ENCODE measurements around the gene KCNJ5. TPM values are rescaled to one million over a fixed set of nuclear protein-coding genes. Genes with fewer than 3 reads are reported as not detected.

KCNJ5 gene
- under 1 TPM; 0.17 to 0.20 TPM for total RNA-seq

GRCh38 chr11:128890543-128891368, at the start of gene KCNJ5:
KCNJ5 (plus strand) TSS chr11:128891356; CDS start chr11:128911274, 19,918 bp downstream.
- DNase-seq (no peak), ATAC-seq (ENCODE audit: low read depth) (peak; percentile 41)
- no peaks in the 10 kb centered on the region for H3K9me3 Mint-ChIP-seq
- no peaks in the 10 kb centered on the region for H3K36me3 Mint-ChIP-seq
- H3K27ac Mint-ChIP-seq: no peak within 1 kb of the TSS
- peak within 1 kb of the TSS; percentile 68 for H3K4me3 Mint-ChIP-seq
- peaks cover 55% of the 10 kb centered on the region for H3K27me3 Mint-ChIP-seq
- H3K4me1 Mint-ChIP-seq: peaks cover 13% of the 10 kb centered on the region
- POLR2A ChIA-PET: no interaction called here

DNA sequence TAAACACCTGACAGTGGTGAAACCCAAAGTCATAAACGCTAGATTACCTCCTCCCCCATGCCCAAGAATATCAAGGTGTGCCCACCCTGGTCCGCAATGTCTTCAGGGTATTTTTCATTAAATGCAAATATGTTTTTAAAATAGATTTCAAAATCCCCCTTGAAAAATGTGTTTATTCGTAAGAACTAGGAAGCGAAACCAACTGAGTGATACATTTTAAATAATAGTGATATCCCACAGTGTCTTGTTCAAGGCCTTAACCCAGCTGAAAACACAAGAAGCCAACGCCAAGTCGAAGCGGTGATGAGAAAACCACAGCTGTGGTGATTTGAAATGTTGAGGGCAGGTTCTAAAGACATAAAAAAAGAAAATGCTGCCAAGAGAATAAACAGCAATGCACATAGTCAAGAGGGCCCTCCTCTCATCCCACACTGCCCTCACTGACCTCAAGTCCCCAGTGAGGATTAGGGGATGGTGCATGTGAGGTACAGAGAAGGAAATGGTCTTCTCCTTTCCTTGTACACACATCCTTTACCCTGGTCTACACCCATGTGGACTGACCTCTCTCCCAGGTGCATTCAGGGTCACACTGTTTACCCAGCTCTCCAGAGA, 49.6 kb upstream of the KCNJ5 start:
- no peaks in the 10 kb centered on the region for H3K27me3 Mint-ChIP-seq
- POLR2A ChIA-PET: no interaction called here
- H3K36me3 Mint-ChIP-seq: peaks cover 7% of the 10 kb centered on the region
- peak; percentile 4 for ATAC-seq (ENCODE audit: low read depth)
- H3K9me3 Mint-ChIP-seq: peaks cover 4% of the 10 kb centered on the region
- no peak overlapping the region for H3K4me3 Mint-ChIP-seq
- H3K4me1 Mint-ChIP-seq: peaks cover 25% of the 10 kb centered on the region
- no peak for DNase-seq
- H3K27ac Mint-ChIP-seq: no peak overlapping the region

GRCh38 chr11:128843198-128843785, 47.9 kb upstream of the KCNJ5 start:
- H3K36me3 Mint-ChIP-seq: peaks cover 5% of the 10 kb centered on the region
- H3K27ac Mint-ChIP-seq: no peak overlapping the region
- peaks cover 17% of the 10 kb centered on the region for H3K4me1 Mint-ChIP-seq
- H3K4me3 Mint-ChIP-seq: no peak overlapping the region
- ATAC-seq (ENCODE audit: low read depth) (no peak), DNase-seq (no peak)
- H3K9me3 Mint-ChIP-seq: peaks cover 2% of the 10 kb centered on the region
- POLR2A ChIA-PET: no interaction called here
- H3K27me3 Mint-ChIP-seq: no peaks in the 10 kb centered on the region

DNA sequence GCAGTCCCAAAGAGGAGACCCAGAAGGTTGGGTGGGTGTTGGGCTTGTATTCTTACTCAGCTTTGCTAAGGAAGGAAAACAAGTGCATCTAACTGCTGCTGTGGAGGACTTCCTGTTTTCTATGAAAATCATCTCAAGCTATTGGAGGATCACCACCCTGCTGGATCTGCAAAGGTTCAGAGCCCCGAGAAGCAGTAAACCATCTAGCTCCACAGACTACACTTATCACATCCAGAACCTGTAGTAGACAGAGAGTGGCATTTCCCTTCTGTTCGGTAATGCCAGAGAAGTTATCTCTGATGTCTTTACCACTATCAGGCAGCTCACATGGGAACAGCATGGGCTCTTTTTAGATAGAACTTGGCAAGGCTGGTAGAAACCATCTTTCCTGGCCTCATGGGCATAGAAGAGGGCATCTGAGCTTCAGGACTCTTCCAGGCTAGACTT, 45.8 kb upstream of the KCNJ5 start:
- POLR2A ChIA-PET: interaction anchor here (0.6 to 1.2 kb wide), 2 partner anchors 152 to 297 kb away, joined by 3 to 5 read pairs; partner anchors contain the start of gene FLI1
- ATAC-seq (ENCODE audit: low read depth) (peak; percentile 71), DNase-seq (no peak)
- Mint-ChIP-seq H3K27ac (peak overlapping the region; percentile 72), H3K4me1 (peaks cover 21% of the 10 kb centered on the region), H3K9me3 (peaks cover 2% of the 10 kb centered on the region), H3K36me3 (peaks cover 1% of the 10 kb centered on the region), H3K4me3 (peak overlapping the region; percentile 31), H3K27me3 (no peaks in the 10 kb centered on the region)

- H3K9me3 Mint-ChIP-seq: peaks cover 2% of the 10 kb centered on the region
- H3K4me1 Mint-ChIP-seq: peaks cover 15% of the 10 kb centered on the region
- no peak overlapping the region for H3K4me3 Mint-ChIP-seq
- no peaks in the 10 kb centered on the region for H3K27me3 Mint-ChIP-seq
- DNase-seq (no peak), ATAC-seq (ENCODE audit: low read depth) (no peak)
- peak overlapping the region; percentile 0 for H3K27ac Mint-ChIP-seq
- POLR2A ChIA-PET: no interaction called here
- H3K36me3 Mint-ChIP-seq: no peaks in the 10 kb centered on the region
These were observed 44.2 kb upstream of the KCNJ5 start for GRCh38 chr11:128846985-128847384.

DNA sequence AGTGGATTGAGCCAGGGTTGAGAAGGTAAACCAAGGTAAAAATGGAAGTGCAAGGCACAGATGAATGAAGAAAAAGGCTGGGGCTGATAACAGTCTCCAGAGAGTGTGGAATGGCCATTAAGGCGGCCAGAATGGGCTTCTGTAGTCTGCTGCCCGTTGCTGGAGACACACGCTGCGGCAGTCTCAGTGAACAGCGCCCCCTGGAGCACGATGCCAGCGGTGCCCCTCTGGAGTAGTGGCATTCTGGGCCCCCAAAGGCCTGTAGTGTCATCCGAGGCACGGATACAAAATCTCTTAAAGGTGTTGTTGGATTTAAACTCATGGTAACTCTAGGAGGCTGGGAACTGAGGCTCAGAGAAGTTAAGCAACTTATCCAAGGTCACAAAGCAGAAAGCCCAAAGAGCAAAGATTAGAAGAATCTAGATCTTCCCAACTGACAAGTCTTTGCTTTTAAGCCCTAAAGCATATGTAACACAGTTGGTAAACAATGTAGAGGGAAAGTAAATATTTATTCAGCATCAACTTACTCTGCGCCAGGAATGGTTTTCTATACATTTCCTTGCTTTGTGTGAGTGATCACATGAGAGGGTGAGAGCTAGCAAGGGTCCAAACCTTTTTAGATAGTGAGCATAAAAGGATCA, 42.2 kb upstream of the KCNJ5 start:
- H3K4me3 Mint-ChIP-seq: no peak overlapping the region
- ATAC-seq (ENCODE audit: low read depth) (peak; percentile 72), DNase-seq (peak; percentile 76)
- POLR2A ChIA-PET: no interaction called here
- H3K27me3 Mint-ChIP-seq: no peaks in the 10 kb centered on the region
- H3K36me3 Mint-ChIP-seq: no peaks in the 10 kb centered on the region
- peaks cover 15% of the 10 kb centered on the region for H3K4me1 Mint-ChIP-seq
- H3K9me3 Mint-ChIP-seq: no peaks in the 10 kb centered on the region
- H3K27ac Mint-ChIP-seq: no peak overlapping the region

- H3K27me3 Mint-ChIP-seq: no peaks in the 10 kb centered on the region
- no peaks in the 10 kb centered on the region for H3K9me3 Mint-ChIP-seq
- DNase-seq (no peak), ATAC-seq (ENCODE audit: low read depth) (no peak)
- POLR2A ChIA-PET: no interaction called here
- no peaks in the 10 kb centered on the region for H3K36me3 Mint-ChIP-seq
- no peak overlapping the region for H3K4me3 Mint-ChIP-seq
- H3K27ac Mint-ChIP-seq: no peak overlapping the region
- H3K4me1 Mint-ChIP-seq: peaks cover 4% of the 10 kb centered on the region
These were observed 38.7 kb upstream of the KCNJ5 start for GRCh38 chr11:128852327-128853023.

DNA sequence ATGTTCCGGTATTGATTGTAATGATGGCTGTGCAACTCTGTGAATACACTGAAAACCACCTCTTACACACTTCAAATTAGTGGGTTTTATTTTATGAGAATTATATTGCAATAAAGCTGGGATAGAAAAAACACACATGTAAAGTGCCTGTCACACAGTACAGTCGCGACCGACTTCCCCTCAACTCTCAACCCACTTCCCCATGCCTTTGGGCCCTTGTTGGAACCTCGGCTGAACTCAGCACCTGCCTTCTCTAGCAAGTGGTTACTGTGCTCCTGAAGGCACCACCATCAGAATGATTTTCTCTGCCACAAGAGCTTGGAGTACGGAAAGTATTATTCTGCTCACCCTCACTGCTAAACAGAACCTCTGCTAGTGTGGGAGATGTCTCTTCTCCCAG, 37.6 kb upstream of the KCNJ5 start:
- Mint-ChIP-seq H3K36me3 (no peaks in the 10 kb centered on the region), H3K9me3 (no peaks in the 10 kb centered on the region), H3K4me1 (peaks cover 2% of the 10 kb centered on the region), H3K27me3 (no peaks in the 10 kb centered on the region), H3K27ac (no peak overlapping the region), H3K4me3 (no peak overlapping the region)
- POLR2A ChIA-PET: no interaction called here
- ATAC-seq (ENCODE audit: low read depth): no peak
- no peak for DNase-seq

- POLR2A ChIA-PET: no interaction called here
- Mint-ChIP-seq H3K9me3 (no peaks in the 10 kb centered on the region), H3K4me3 (no peak overlapping the region), H3K27me3 (no peaks in the 10 kb centered on the region), H3K27ac (no peak overlapping the region), H3K36me3 (no peaks in the 10 kb centered on the region), H3K4me1 (peaks cover 2% of the 10 kb centered on the region)
- ATAC-seq (ENCODE audit: low read depth) (no peak), DNase-seq (no peak)
These were observed 36.3 kb upstream of the KCNJ5 start for GRCh38 chr11:128854841-128855240.

DNA sequence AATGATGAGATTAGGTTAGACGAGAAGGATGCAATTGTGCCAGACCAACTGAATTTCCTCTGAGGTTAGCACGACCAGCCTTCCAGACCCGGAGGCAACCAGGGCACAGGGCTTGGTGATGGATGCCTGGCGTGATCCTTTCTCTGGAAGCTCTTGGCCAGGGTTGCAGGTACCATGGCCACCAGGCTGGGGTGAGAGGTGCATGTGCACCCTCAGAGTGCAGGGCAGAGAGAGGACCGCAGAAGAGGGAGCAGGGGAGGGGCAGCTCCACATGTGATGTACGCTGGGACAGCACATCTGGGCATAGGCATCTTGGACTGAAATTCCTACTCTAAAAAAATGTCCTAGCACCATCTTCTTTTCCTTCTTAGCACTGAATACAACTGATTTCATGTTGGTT, 34.9 kb upstream of the KCNJ5 start:
- DNase-seq (no peak), ATAC-seq (ENCODE audit: low read depth) (no peak)
- POLR2A ChIA-PET: no interaction called here
- no peaks in the 10 kb centered on the region for H3K36me3 Mint-ChIP-seq
- no peaks in the 10 kb centered on the region for H3K27me3 Mint-ChIP-seq
- H3K4me1 Mint-ChIP-seq: peaks cover 6% of the 10 kb centered on the region
- H3K27ac Mint-ChIP-seq: no peak overlapping the region
- no peaks in the 10 kb centered on the region for H3K9me3 Mint-ChIP-seq
- no peak overlapping the region for H3K4me3 Mint-ChIP-seq

DNA sequence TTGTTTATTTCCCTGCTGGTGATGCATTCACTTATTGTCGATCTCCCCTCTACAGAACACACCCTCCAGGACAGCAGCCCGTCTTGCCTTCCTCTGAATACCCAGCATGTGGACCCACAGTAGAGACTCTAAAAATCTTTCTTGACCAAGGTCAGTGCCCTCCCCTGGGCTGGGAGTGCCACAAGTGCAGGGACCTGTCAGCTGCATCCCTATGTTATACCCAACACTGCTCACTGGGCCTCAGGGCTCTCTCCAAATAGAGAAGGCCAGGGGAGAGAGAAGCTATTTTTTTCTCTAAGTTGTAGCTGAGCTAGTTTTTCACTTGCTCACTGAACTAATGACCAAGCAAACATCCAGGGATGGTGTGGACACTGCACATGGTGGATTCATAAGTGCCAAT, 33.8 kb upstream of the KCNJ5 start:
- Mint-ChIP-seq H3K4me1 (peaks cover 6% of the 10 kb centered on the region), H3K9me3 (no peaks in the 10 kb centered on the region), H3K27ac (no peak overlapping the region), H3K27me3 (no peaks in the 10 kb centered on the region), H3K4me3 (no peak overlapping the region), H3K36me3 (no peaks in the 10 kb centered on the region)
- POLR2A ChIA-PET: interaction anchor here (0.9 kb wide), 1 partner anchor 11 kb away, joined by 3 read pairs; no protein-coding TSS in a partner anchor
- no peak for ATAC-seq (ENCODE audit: low read depth)
- DNase-seq: no peak

- peak; percentile 88 for DNase-seq
- peak; percentile 88 for ATAC-seq (ENCODE audit: low read depth)
- Mint-ChIP-seq H3K27ac (no peak overlapping the region), H3K36me3 (no peaks in the 10 kb centered on the region), H3K4me3 (no peak overlapping the region), H3K9me3 (no peaks in the 10 kb centered on the region), H3K27me3 (peaks cover 2% of the 10 kb centered on the region), H3K4me1 (peaks cover 6% of the 10 kb centered on the region)
- POLR2A ChIA-PET: interaction anchor here (1.0 kb wide), 1 partner anchor 687 kb away, joined by 4 read pairs; no protein-coding TSS in a partner anchor
These were observed 31.4 kb upstream of the KCNJ5 start for GRCh38 chr11:128859563-128860441.

All from activated naive CD8-positive, alpha-beta T cell treated with anti-CD3 and anti-CD28 coated beads, Interleukin-2, amount 10 ng/mL, durations not matched to agents 7 days and 5 days (primary cell).